ENCODE data around the gene LPP. TPM values are rescaled to one million over a fixed set of nuclear protein-coding genes. Genes with fewer than 3 reads are reported as not detected.

Gene LPP
- total RNA-seq, 4 donors from 2014 or later, result 1,872 to 3,079 (median 2,300) TPM

- no peaks in the 10 kb centered on the region for H3K36me3 ChIP-seq
- no peaks in the 10 kb centered on the region for H3K9me3 ChIP-seq
- WGBS, result 88% methylated on average over 1 of the region's 1 CpG
- no peak overlapping the region for H3K4me3 ChIP-seq
- intact Hi-C loops (cut with DNase I), result no loop called here
- DNase-seq (ENCODE audit: extremely low spot score), result no peak
- peak overlapping the region in 2 of 4 donors; percentile 12 to 28 for H3K27ac ChIP-seq (replicated peaks in 1 of 4)
- H3K4me1 ChIP-seq, result peaks cover 7 to 88% (median 74%) of the 10 kb centered on the region in 4 donors
- no peak for TF ChIP-seq POLR2A (IDR thresholded peaks at IDR 0.05; ENCODE audit: low read depth)
- no peak for TF ChIP-seq POLR2AphosphoS5 (IDR thresholded peaks at IDR 0.05)
- no peak for TF ChIP-seq CTCF (IDR thresholded peaks at IDR 0.05)
- TF ChIP-seq EP300 (IDR thresholded peaks at IDR 0.05), result no peak
- no peaks in the 10 kb centered on the region for H3K27me3 ChIP-seq
Observed at GRCh38 chr3:188819939-188820338, 666.0 kb downstream of the LPP start.

GRCh38 chr3:188822004-188822403, 668.0 kb downstream of the LPP start:
- no peak for DNase-seq (ENCODE audit: extremely low spot score)
- Histone ChIP-seq H3K4me3 (no peak overlapping the region), H3K27me3 (no peaks in the 10 kb centered on the region), H3K4me1 (peaks cover 7 to 98% (median 80%) of the 10 kb centered on the region in 4 donors), H3K36me3 (no peaks in the 10 kb centered on the region), H3K9me3 (no peaks in the 10 kb centered on the region), H3K27ac (replicated peaks in 1 of 4) (no peak overlapping the region)
- 77% methylated on average over 4 of the region's 4 CpGs for WGBS
- intact Hi-C loops (cut with DNase I), result no loop called here
- TF ChIP-seq CTCF (IDR thresholded peaks at IDR 0.05), result no peak
- no peak for TF ChIP-seq POLR2A (IDR thresholded peaks at IDR 0.05; ENCODE audit: low read depth)
- no peak for TF ChIP-seq POLR2AphosphoS5 (IDR thresholded peaks at IDR 0.05)
- no peak for TF ChIP-seq EP300 (IDR thresholded peaks at IDR 0.05)

GRCh38 chr3:188822411-188822810, 668.5 kb downstream of the LPP start:
- no peak for DNase-seq (ENCODE audit: extremely low spot score)
- H3K27ac ChIP-seq (replicated peaks in 1 of 4), result no peak overlapping the region
- no peaks in the 10 kb centered on the region for H3K36me3 ChIP-seq
- intact Hi-C loops (cut with DNase I), result no loop called here
- WGBS, result 65% methylated on average over 2 of the region's 2 CpGs
- H3K4me3 ChIP-seq, result no peak overlapping the region
- TF ChIP-seq POLR2A (IDR thresholded peaks at IDR 0.05; ENCODE audit: low read depth) (no peak), CTCF (IDR thresholded peaks at IDR 0.05) (no peak), POLR2AphosphoS5 (IDR thresholded peaks at IDR 0.05) (peak in 1 of 2 donors; percentile 10)
- no peaks in the 10 kb centered on the region for H3K27me3 ChIP-seq
- peaks cover 7 to 98% (median 81%) of the 10 kb centered on the region in 4 donors for H3K4me1 ChIP-seq
- H3K9me3 ChIP-seq, result no peaks in the 10 kb centered on the region

GRCh38 chr3:188824566-188824965, 670.6 kb downstream of the LPP start:
- WGBS, result 65% methylated on average over 8 of the region's 8 CpGs
- DNase-seq (ENCODE audit: extremely low spot score), result no peak
- TF ChIP-seq POLR2A (IDR thresholded peaks at IDR 0.05; ENCODE audit: low read depth), result no peak
- TF ChIP-seq POLR2AphosphoS5 (IDR thresholded peaks at IDR 0.05), result peak in 1 of 2 donors; percentile 17
- Histone ChIP-seq H3K36me3 (no peaks in the 10 kb centered on the region), H3K9me3 (no peaks in the 10 kb centered on the region), H3K27ac (replicated peaks in 1 of 4) (no peak overlapping the region), H3K4me3 (no peak overlapping the region), H3K4me1 (peaks cover 0 to 88% (median 75%) of the 10 kb centered on the region in 4 donors), H3K27me3 (no peaks in the 10 kb centered on the region)
- intact Hi-C loops (cut with DNase I), result no loop called here

GRCh38 chr3:188825901-188826300, 671.9 kb downstream of the LPP start:
- Histone ChIP-seq H3K9me3 (no peaks in the 10 kb centered on the region), H3K4me3 (no peak overlapping the region), H3K36me3 (no peaks in the 10 kb centered on the region), H3K4me1 (peaks cover 0 to 79% (median 66%) of the 10 kb centered on the region in 4 donors), H3K27ac (replicated peaks in 1 of 4) (no peak overlapping the region), H3K27me3 (no peaks in the 10 kb centered on the region)
- no peak for DNase-seq (ENCODE audit: extremely low spot score)
- TF ChIP-seq EP300 (IDR thresholded peaks at IDR 0.05) (no peak), CTCF (IDR thresholded peaks at IDR 0.05) (no peak), POLR2AphosphoS5 (IDR thresholded peaks at IDR 0.05) (no peak), POLR2A (IDR thresholded peaks at IDR 0.05; ENCODE audit: low read depth) (no peak)
- 93% methylated on average over 6 of the region's 6 CpGs for WGBS
- intact Hi-C loops (cut with DNase I), result no loop called here
